T-cell (primary cell): ENCODE data around the gene PSMB2. TPM values are rescaled to one million over a fixed set of nuclear protein-coding genes. Genes with fewer than 3 reads are reported as not detected.

Source experiments
- ATAC-seq, 4 experiments: fragments of 200-7000 bp in 3 of 4; fragments of 150-1000 bp in 1 of 4; cut with Tn5 transposase; replicated peaks in 1 of 4; 1 replicate in 3 of 4; 2 replicates in 1 of 4; pipeline ENCODE4 v1.10.0; 2021; ENCODE audit warnings: moderate library complexity in 3 of 4, mild to moderate bottlenecking in 2 of 4, moderate number of reproducible peaks in 1 of 4
- CTCF ChIA-PET, 2 donors: fragments of 300-600 bp; sonication (Branson Sonifier 250); formaldehyde crosslinking; loops; one replicate each; lab custom pipeline; 2022; ENCODE audit warnings: antibody characterized with exemption in 2 of 2; lab: Charles Lee
- POLR2A ChIA-PET, 2 donors: fragments of 300-600 bp; sonication (Branson Sonifier 250); formaldehyde crosslinking; loops; one replicate each; lab custom pipeline; 2022; ENCODE audit warnings: antibody characterized with exemption in 2 of 2; lab: Charles Lee
- DNase-seq, 35 experiments: peaks; one replicate each; pipeline versions ENCODE4 v3.0.0 to v3.0.0-alpha.2; 2013 to 2023
- H3K27ac ChIP-seq: one replicate; pipeline ENCODE4 v1.5.1; 2013; ENCODE audit warnings: low read length
- H3K27me3 ChIP-seq, 2 experiments: replicated peaks in 1 of 2; 1 replicate in 1 of 2; 2 replicates in 1 of 2; pipeline versions ENCODE4 v1.6.1 to v1.7.0; 2013; ENCODE audit warnings: low read length in 1 of 2, mixed read lengths in 1 of 2; ENCODE audit not compliant: control insufficient read depth in 2 of 2, insufficient read depth in 2 of 2; ENCODE audit errors: extremely low read depth in 1 of 2
- H3K36me3 ChIP-seq, 2 donors: 1 replicate in 1 of 2; 2 replicates in 1 of 2; pipeline versions ENCODE4 v1.6.1 to v1.7.0; 2013; ENCODE audit warnings: low read length in 1 of 2; ENCODE audit not compliant: control insufficient read depth in 2 of 2, insufficient read depth in 1 of 2; ENCODE audit errors: extremely low read depth in 1 of 2
- H3K4me1 ChIP-seq, 2 experiments: 1 replicate in 1 of 2; 2 replicates in 1 of 2; pipeline versions ENCODE4 v1.6.1 to v1.7.0; 2013; ENCODE audit warnings: low read length in 2 of 2, mixed read lengths in 1 of 2; ENCODE audit not compliant: insufficient read depth in 2 of 2, control insufficient read depth in 1 of 2; ENCODE audit errors: extremely low read depth in 1 of 2
- H3K4me3 ChIP-seq, 2 donors: 1 replicate in 1 of 2; 2 replicates in 1 of 2; pipeline versions ENCODE4 v1.5.1 to v1.7.0; 2013; ENCODE audit warnings: mild to moderate bottlenecking in 2 of 2, low read length in 1 of 2, moderate library complexity in 1 of 2; ENCODE audit not compliant: control insufficient read depth in 1 of 2; ENCODE audit errors: extremely low read depth in 1 of 2
- H3K9me3 ChIP-seq: 2 replicates; pipeline ENCODE4 v1.7.0; 2013
- H3K27ac Mint-ChIP-seq, 2 donors: one replicate each; pipeline ENCODE4 v1.8.0; 2020 to 2021; ENCODE audit warnings: mild to moderate bottlenecking in 2 of 2, mixed read lengths in 2 of 2
- H3K27me3 Mint-ChIP-seq, 2 donors: one replicate each; pipeline ENCODE4 v1.8.0; 2021 to 2022; ENCODE audit warnings: mixed read lengths in 2 of 2
- H3K36me3 Mint-ChIP-seq: one replicate; pipeline ENCODE4 v1.8.0; 2021; ENCODE audit warnings: mixed read lengths
- H3K4me1 Mint-ChIP-seq, 3 donors: one replicate each; pipeline ENCODE4 v1.8.0; 2020 to 2022; ENCODE audit warnings: mixed read lengths in 3 of 3, mild to moderate bottlenecking in 1 of 3
- H3K4me3 Mint-ChIP-seq, 3 donors: one replicate each; pipeline ENCODE4 v1.8.0; 2020 to 2022; ENCODE audit warnings: mild to moderate bottlenecking in 3 of 3, mixed read lengths in 3 of 3, moderate library complexity in 3 of 3
- H3K9me3 Mint-ChIP-seq, 3 donors: one replicate each; pipeline ENCODE4 v1.8.0; 2020 to 2022; ENCODE audit warnings: mixed read lengths in 3 of 3
- WGBS: methylation state at CpG from one replicate; pipeline ENCODE4 v1.1.5; 2013; ENCODE audit warnings: missing lambda C conversion rate; ENCODE audit not compliant: insufficient coverage; 5-methylcytosine and 5-hydroxymethylcytosine counted together
- total RNA-seq, 35 experiments: library from RNA in 6 of 35; stranded (reverse) in 6 of 35; fragments of 120-200 nt in 1 of 35; gene quantifications; one replicate each; pipeline versions ENCODE4 v1.2.1 to v1.2.4 and lab custom pipeline; 2013 to 2026

PSMB2 gene
- total RNA-seq, 5 donors from 2014 or later (not counting 1 experiment from before 2014, with no cell fraction given), result 26.3 to 37.7 (median 27.1) TPM

DNA sequence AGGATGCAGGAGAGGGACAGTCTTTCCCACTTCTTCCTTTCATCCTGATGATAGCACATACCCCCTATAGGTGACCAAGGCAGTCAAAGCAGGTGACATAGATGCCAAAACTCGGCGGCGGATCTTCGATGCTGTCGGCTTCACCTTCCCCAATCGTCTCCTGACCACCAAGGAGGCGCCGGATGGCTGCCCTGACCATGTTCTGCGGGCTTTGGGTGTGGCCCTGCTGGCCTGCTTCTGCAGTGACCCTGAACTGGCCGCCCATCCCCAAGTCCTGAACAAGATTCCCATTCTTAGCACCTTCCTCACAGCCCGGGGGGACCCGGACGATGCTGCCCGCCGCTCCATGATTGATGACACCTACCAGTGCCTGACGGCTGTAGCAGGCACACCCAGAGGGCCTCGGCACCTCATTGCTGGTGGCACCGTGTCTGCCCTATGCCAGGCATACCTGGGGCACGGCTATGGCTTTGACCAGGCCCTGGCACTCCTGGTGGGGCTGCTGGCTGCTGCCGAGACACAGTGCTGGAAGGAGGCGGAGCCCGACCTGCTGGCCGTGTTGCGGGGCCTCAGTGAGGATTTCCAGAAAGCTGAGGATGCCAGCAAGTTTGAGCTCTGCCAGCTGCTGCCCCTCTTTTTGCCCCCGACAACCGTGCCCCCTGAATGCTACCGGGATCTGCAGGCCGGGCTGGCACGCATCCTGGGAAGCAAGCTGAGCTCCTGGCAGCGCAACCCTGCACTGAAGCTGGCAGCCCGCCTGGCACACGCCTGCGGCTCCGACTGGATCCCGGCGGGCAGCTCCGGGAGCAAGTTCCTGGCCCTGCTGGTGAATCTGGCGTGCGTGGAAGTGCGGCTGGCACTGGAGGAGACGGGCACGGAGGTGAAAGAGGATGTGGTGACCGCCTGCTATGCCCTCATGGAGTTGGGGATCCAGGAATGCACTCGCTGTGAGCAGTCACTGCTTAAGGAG is 80.8 kb downstream of the PSMB2 start:
- peaks cover 54 to 64% (median 58%) of the 10 kb centered on the region in 3 donors for H3K4me1 Mint-ChIP-seq
- H3K9me3 Mint-ChIP-seq, result no peaks in the 10 kb centered on the region
- no peaks in the 10 kb centered on the region for H3K9me3 ChIP-seq
- POLR2A ChIA-PET, result no interaction called here
- WGBS, result 92% methylated on average over 43 of the region's 44 CpGs
- H3K36me3 Mint-ChIP-seq, result peaks cover 7% of the 10 kb centered on the region
- ATAC-seq, result no peak
- H3K27ac Mint-ChIP-seq, result peak overlapping the region; percentile 23 to 86
- CTCF ChIA-PET, result interaction anchor here (1.1 to 2.0 kb wide), 2 partner anchors 109 to 110 kb away, joined by 3 to 7 read pairs; no protein-coding TSS in a partner anchor
- H3K27me3 Mint-ChIP-seq, result no peaks in the 10 kb centered on the region
- no peak overlapping the region for H3K4me3 Mint-ChIP-seq
- H3K36me3 ChIP-seq, result peaks cover 0 to 7% of the 10 kb centered on the region in 2 donors
- H3K4me3 ChIP-seq, result no peak overlapping the region
- H3K4me1 ChIP-seq, result peaks cover 12 to 36% of the 10 kb centered on the region in 2 experiments
- no peaks in the 10 kb centered on the region for H3K27me3 ChIP-seq
- no peak overlapping the region for H3K27ac ChIP-seq
- no peak for DNase-seq

DNA sequence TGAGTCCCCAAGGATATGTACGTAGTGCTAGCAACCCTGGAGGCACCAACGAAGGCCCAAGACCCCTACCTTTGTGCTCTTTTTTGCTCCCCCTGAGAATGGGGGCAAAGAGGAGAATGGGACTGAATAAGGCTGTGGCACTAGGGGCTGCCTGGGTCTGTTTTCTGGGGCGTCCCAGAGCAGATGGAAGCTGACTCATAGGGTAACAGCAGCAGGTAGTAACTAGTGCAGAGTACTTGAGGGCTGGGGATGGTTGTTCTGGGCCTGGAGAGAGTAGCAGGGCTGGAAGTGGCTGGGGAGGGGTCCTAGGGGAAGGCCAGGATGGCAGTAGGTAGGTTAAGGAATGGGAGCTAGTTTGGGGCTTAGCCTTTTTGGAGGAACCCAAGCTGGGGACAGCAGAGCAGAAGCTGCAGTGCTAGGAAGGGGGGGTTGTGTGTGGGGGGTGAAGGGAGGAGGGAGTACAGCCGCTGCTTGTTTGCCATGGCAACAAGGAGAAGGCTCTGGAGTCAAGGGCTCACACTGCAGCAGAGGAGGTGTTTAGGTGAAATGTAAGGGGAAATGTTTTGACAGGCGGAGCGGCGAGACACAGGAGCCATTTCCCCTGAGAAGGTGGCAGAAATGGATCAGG is 81.9 kb downstream of the PSMB2 start:
- Histone ChIP-seq H3K4me3 (no peak overlapping the region), H3K4me1 (peaks cover 16 to 34% of the 10 kb centered on the region in 2 experiments), H3K27ac (no peak overlapping the region), H3K27me3 (no peaks in the 10 kb centered on the region), H3K9me3 (no peaks in the 10 kb centered on the region), H3K36me3 (peaks cover 0 to 8% of the 10 kb centered on the region in 2 donors)
- 78% methylated on average over 6 of the region's 7 CpGs for WGBS
- DNase-seq (peak in 21 of 35 experiments; percentile 26 to 68 (median 41)), ATAC-seq (no peak)
- H3K36me3 Mint-ChIP-seq, result peaks cover 2% of the 10 kb centered on the region
- no peaks in the 10 kb centered on the region for H3K9me3 Mint-ChIP-seq
- peaks cover 61 to 69% (median 65%) of the 10 kb centered on the region in 3 donors for H3K4me1 Mint-ChIP-seq
- ChIA-PET POLR2A (interaction anchor here in 1 of 2 donors (0.6 kb wide), 1 partner anchor 891 kb away, joined by 3 read pairs; the partner anchor contains the start of gene OSCP1), CTCF (interaction anchor here (0.6 to 2.0 kb wide), 4 partner anchors 79 to 237 kb away, joined by 3 to 7 read pairs (median 4); no protein-coding TSS in a partner anchor)
- H3K4me3 Mint-ChIP-seq, result peak overlapping the region; percentile 37 to 100 (median 55)
- no peaks in the 10 kb centered on the region for H3K27me3 Mint-ChIP-seq
- H3K27ac Mint-ChIP-seq, result peak overlapping the region; percentile 75 to 86

DNA sequence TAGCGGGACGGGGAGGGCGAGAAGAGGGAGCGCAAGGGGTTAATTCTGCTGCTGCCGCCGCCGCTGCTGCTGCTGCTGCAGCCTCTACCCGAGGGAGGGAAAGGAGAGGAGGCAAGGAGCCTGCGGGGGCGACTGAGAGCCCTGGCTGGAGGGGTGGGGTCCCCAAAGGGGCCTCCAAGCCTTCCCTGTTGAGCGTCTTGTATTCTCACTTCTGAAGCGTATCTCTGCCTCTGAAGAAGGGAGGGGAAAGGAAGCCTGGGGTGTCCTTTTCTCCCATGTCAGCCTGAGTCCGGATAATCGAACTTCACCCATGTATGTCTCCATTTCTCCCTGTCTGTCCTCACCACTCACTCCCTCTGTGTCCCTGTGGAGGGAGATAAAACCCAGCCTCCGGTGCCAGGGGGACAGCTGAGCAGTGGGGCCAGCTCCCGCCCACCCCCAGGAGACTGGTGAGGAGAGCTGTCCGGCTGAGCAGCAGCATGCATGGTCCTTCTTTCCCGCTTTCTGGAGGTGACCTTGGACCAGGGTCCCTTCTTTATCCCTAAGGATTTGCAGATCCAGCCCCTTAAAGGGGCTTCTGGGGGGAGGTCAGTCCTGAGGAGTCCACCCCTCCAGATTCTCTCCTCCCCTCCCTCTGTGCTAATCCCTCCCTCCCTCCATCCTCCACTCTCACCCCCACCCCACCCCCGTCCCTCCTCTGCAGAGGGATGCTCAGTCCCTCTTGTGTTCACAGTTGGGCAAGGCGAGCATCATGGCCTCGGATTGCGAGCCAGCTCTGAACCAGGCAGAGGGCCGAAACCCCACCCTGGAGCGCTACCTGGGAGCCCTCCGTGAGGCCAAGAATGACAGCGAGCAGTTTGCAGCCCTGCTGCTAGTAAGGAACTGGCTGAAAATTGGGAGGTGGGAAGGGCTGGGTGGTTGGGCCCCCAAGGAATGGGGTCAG is 82.7 kb downstream of the PSMB2 start:
- H3K27me3 Mint-ChIP-seq, result no peaks in the 10 kb centered on the region
- Histone ChIP-seq H3K4me1 (peaks cover 16 to 29% of the 10 kb centered on the region in 2 experiments), H3K36me3 (peaks cover 0 to 12% of the 10 kb centered on the region in 2 donors), H3K27me3 (no peaks in the 10 kb centered on the region), H3K4me3 (peak overlapping the region; percentile 85 to 99), H3K27ac (peak overlapping the region; percentile 53), H3K9me3 (no peaks in the 10 kb centered on the region)
- 42% methylated on average over 15 of the region's 26 CpGs for WGBS
- ChIA-PET CTCF (interaction anchor here in 1 of 2 donors (2.0 kb wide), 1 partner anchor 107 kb away, joined by 7 read pairs; no protein-coding TSS in a partner anchor), POLR2A (interaction anchor here in 1 of 2 donors (0.6 kb wide), 1 partner anchor 891 kb away, joined by 3 read pairs; the partner anchor contains the start of gene OSCP1)
- peak overlapping the region; percentile 93 to 100 (median 95) for H3K4me3 Mint-ChIP-seq
- H3K9me3 Mint-ChIP-seq, result no peaks in the 10 kb centered on the region
- H3K36me3 Mint-ChIP-seq, result peaks cover 2% of the 10 kb centered on the region
- peaks cover 66 to 68% (median 66%) of the 10 kb centered on the region in 3 donors for H3K4me1 Mint-ChIP-seq
- ATAC-seq (no peak), DNase-seq (peak in 7 of 35 experiments; percentile 12 to 50 (median 36))
- peak overlapping the region; percentile 92 to 95 for H3K27ac Mint-ChIP-seq

DNA sequence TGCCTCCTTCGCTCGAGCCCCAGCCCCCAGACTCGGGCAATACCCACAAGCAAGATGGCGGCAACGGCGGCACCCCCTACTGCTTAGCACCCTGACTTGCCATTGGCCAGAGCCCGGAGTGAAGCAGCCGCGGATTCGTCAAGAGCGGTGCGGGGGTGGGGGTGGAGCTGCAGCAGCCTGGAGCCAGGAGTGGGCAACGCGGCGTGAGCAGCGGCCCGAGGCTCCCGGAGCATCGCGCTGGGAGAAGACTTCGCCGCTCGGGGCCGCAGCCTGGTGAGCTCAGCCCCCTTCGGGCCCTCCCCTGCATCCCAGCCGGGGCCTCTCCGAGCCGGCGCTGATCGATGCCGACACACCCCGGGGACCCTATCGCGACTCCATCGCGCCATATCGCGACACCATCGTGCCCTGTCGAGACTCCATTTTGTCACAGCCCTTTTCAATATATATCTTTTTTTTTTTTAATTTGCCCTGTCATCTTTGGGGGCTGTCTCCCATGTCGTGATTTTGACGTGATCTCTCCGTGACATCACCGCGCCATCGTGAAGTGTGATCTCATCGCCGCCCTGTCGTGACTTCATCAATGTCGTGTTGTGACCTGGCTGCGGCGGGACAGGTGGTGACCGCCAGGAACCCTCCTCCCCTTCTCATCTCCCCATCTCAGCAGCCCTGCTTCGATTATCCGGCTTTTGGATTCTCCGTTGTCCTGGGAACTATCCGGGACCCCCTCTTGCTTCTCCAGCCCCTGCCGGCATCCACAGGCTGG is 83.5 kb downstream of the PSMB2 start, which contains the start of gene NCDN:
Gene NCDN, plus strand, starts transcription at position 189 of the 763 bp plus-strand sequence. Its CDS starts 392 bp downstream, at position 581.
- H3K27ac Mint-ChIP-seq, result peak within 1 kb of the TSS; percentile 92 to 95
- no peaks in the 10 kb centered on the region for H3K9me3 ChIP-seq
- H3K27me3 Mint-ChIP-seq, result no peaks in the 10 kb centered on the region
- POLR2A ChIA-PET, result no interaction called here
- peaks cover 0 to 16% of the 10 kb centered on the region in 2 donors for H3K36me3 ChIP-seq
- peak within 1 kb of the TSS; percentile 85 to 99 for H3K4me3 ChIP-seq
- peak; percentile 86 to 96 (median 93) for DNase-seq
- peak within 1 kb of the TSS; percentile 93 to 100 (median 95) for H3K4me3 Mint-ChIP-seq
- peaks cover 66 to 70% (median 67%) of the 10 kb centered on the region in 3 donors for H3K4me1 Mint-ChIP-seq
- ATAC-seq, result peak; percentile 91 to 94 (median 92)
- no peaks in the 10 kb centered on the region for H3K9me3 Mint-ChIP-seq
- CTCF ChIA-PET, result interaction anchor here in 1 of 2 donors (0.9 to 1.4 kb wide), 3 partner anchors 9 to 107 kb away, joined by 3 to 7 read pairs (median 4); no protein-coding TSS in a partner anchor
- H3K27ac ChIP-seq, result peak within 1 kb of the TSS; percentile 53
- no peaks in the 10 kb centered on the region for H3K27me3 ChIP-seq
- WGBS, result under 1% methylated on average over 53 of the region's 58 CpGs
- H3K36me3 Mint-ChIP-seq, result peaks cover 8% of the 10 kb centered on the region
- H3K4me1 ChIP-seq, result peaks cover 16 to 29% of the 10 kb centered on the region in 2 experiments

DNA sequence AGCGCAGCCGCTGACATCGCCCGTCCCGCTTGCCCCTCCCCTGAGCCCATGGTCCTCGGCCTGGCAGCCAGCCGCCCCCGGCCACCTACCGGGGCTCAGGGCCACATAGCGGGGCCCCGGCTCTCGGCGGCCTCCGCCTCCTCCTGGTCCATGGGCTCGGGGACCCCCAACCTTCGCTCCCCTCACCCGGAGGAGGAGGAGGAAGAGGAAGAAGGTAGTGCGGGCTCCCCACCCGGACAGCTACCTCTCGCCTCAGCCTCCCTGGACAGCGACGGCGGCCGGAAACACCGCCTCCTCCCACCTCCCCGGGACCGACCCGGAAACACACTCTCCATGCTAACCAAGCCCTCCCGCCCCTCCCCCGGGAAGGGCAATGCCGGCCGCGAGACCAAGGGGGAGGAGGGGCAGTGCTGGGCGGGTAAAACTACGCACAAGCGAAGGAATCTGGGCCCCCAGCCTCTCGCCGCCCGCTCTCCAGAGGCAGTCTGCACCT is 84.2 kb downstream of the PSMB2 start, which contains the start of gene KIAA0319L:
Gene KIAA0319L, minus strand, starts transcription at position 286 of the 493 bp plus-strand sequence. CDS start 2,912 bp downstream, outside the sequence.
- Histone ChIP-seq H3K4me3 (peak within 1 kb of the TSS; percentile 85 to 99), H3K9me3 (no peaks in the 10 kb centered on the region), H3K4me1 (peaks cover 16 to 29% of the 10 kb centered on the region in 2 experiments), H3K27me3 (no peaks in the 10 kb centered on the region), H3K27ac (peak within 1 kb of the TSS; percentile 53), H3K36me3 (peaks cover 0 to 22% of the 10 kb centered on the region in 2 donors)
- DNase-seq, result peak in 1 of 35 experiments; percentile 19
- ATAC-seq, result peak; percentile 73 to 78 (median 76)
- peak within 1 kb of the TSS; percentile 93 to 100 (median 95) for H3K4me3 Mint-ChIP-seq
- H3K9me3 Mint-ChIP-seq, result no peaks in the 10 kb centered on the region
- H3K27me3 Mint-ChIP-seq, result no peaks in the 10 kb centered on the region
- H3K36me3 Mint-ChIP-seq, result peaks cover 14% of the 10 kb centered on the region
- peak within 1 kb of the TSS; percentile 92 to 95 for H3K27ac Mint-ChIP-seq
- 0% methylated on average over 9 of the region's 39 CpGs for WGBS
- ChIA-PET CTCF (interaction anchor here in 1 of 2 donors (0.9 to 1.4 kb wide), 3 partner anchors 8 to 106 kb away, joined by 3 to 7 read pairs (median 4); no protein-coding TSS in a partner anchor), POLR2A (interaction anchor here in 1 of 2 donors (0.9 kb wide), 1 partner anchor 20 kb away, joined by 3 read pairs; no protein-coding TSS in a partner anchor)
- peaks cover 68 to 69% (median 69%) of the 10 kb centered on the region in 3 donors for H3K4me1 Mint-ChIP-seq
